ENCODE data around the gene PLPP7. TPM values are rescaled to one million over a fixed set of nuclear protein-coding genes. Genes with fewer than 3 reads are reported as not detected.

The PLPP7 gene
- total and polyA plus RNA-seq, 4 donors: 0.18 to 0.59 (median 0.51) TPM; not detected in 1

DNA sequence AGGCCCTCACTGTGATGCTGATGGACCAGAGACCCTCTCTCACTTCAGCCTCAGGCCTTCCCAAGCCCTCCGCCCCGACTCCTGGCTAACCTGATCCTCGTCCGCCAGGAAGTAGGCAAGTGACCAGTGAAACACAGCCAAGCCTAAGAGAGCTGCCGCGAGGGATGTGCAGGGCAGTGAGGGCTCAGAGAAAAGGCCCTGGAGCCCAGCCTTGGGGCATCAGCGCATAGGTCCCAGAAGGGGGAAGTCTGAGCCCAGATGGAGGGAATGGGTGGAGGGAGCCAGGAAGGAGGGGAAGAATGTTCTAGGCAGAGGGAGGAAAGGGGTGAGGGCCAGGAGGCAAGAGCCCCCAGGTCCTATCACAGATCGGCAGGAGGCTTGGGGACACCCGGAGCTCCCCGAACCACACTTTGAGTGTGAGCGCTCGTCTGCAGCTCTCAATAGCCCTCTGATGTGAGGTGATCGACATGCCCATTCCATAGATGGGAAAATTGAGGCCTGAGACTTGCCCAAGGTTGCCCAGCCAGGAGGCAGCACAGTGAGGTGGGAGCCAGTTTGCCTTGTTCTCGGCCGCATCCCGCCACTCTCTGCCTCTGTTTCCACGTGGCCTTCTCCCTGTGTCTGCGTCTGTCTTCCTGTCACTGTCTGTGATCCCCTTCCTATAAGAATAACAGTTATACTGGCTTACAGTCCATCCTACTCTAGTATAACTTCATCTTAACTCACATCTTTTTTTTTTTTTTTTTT is 20.2 kb downstream of the PLPP7 start:
- no peak overlapping the region for H3K9ac ChIP-seq (ENCODE audit: low read depth in 1 of 2, low read length in 2 of 2)
- 88% methylated on average over 18 of the region's 18 CpGs for WGBS
- no peak for TF ChIP-seq RXRA (IDR thresholded peaks at IDR 0.05)
- no peak for TF ChIP-seq TAF1 (conservative IDR thresholded peaks at IDR 0.05)
- TF ChIP-seq EGR1 (IDR thresholded peaks at IDR 0.05; ENCODE audit: low read depth in 2 of 2): no peak

DNA sequence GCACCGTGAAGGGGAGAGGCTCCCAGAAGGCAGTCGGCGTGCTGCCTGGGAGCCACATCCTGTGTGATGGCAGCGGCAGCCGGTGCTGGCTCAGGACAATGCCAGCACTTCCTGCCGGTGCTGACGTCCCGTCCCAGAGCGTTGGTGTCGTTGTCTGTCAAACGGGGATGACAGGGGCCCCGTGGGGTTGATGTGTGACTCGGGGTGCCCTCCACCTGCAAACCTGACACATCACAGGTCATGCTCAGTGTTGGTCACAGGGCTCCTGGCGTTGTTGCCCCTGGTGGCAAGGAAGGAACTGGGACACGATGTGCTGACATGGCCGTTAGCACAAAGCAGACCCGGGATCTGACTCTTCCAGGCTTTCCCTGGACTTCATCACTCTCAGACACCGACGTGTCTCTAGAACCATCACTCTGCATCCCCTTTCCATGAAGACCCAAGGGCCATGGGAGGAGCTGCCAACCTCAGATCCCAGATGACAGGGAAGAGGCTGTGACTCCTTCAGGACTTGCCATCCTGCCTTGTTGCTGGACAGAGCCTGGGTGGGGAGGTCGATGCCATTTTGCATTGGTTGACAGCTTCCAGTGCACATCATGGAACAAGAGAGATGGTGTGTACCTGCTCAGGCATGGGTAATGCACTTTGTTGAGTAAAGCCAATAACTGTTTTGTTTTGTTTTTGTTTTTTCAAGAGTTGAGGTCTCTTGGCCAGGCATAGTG is 21.5 kb downstream of the PLPP7 start:
- H3K36me3 ChIP-seq (ENCODE audit: control insufficient read depth in 4 of 4, insufficient read depth in 3 of 4, low read depth in 1 of 4, low read length in 3 of 4): no peaks in the 10 kb centered on the region
- no peaks in the 10 kb centered on the region for H3K4me1 ChIP-seq (ENCODE audit: control insufficient read depth in 4 of 4, insufficient read depth in 4 of 4, low read length in 3 of 4)
- DNase-seq (ENCODE audit: low spot score): no peak
- TF ChIP-seq RXRA (IDR thresholded peaks at IDR 0.05): no peak
- TF ChIP-seq FOXA2 (IDR thresholded peaks at IDR 0.05): no peak
- no peak for TF ChIP-seq JUND (IDR thresholded peaks at IDR 0.05)
- TF ChIP-seq, protein P1, sequence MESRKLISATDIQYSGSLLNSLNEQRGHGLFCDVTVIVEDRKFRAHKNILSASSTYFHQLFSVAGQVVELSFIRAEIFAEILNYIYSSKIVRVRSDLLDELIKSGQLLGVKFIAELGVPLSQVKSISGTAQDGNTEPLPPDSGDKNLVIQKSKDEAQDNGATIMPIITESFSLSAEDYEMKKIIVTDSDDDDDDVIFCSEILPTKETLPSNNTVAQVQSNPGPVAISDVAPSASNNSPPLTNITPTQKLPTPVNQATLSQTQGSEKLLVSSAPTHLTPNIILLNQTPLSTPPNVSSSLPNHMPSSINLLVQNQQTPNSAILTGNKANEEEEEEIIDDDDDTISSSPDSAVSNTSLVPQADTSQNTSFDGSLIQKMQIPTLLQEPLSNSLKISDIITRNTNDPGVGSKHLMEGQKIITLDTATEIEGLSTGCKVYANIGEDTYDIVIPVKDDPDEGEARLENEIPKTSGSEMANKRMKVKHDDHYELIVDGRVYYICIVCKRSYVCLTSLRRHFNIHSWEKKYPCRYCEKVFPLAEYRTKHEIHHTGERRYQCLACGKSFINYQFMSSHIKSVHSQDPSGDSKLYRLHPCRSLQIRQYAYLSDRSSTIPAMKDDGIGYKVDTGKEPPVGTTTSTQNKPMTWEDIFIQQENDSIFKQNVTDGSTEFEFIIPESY (IDR thresholded peaks at IDR 0.05): no peak
- TF ChIP-seq FOXA1 (IDR thresholded peaks at IDR 0.05): no peak
- TF ChIP-seq YY1 (IDR thresholded peaks at IDR 0.05): no peak
- TF ChIP-seq TAF1 (conservative IDR thresholded peaks at IDR 0.05): no peak
- no peak for TF ChIP-seq HNF4G (IDR thresholded peaks at IDR 0.05)
- TF ChIP-seq, protein P2, sequence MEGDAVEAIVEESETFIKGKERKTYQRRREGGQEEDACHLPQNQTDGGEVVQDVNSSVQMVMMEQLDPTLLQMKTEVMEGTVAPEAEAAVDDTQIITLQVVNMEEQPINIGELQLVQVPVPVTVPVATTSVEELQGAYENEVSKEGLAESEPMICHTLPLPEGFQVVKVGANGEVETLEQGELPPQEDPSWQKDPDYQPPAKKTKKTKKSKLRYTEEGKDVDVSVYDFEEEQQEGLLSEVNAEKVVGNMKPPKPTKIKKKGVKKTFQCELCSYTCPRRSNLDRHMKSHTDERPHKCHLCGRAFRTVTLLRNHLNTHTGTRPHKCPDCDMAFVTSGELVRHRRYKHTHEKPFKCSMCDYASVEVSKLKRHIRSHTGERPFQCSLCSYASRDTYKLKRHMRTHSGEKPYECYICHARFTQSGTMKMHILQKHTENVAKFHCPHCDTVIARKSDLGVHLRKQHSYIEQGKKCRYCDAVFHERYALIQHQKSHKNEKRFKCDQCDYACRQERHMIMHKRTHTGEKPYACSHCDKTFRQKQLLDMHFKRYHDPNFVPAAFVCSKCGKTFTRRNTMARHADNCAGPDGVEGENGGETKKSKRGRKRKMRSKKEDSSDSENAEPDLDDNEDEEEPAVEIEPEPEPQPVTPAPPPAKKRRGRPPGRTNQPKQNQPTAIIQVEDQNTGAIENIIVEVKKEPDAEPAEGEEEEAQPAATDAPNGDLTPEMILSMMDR (IDR thresholded peaks at IDR 0.05; ENCODE audit: low read depth, low read length, missing input control): no peak
- no peak for TF ChIP-seq GABPA (IDR thresholded peaks at IDR 0.05 in 1 of 2, conservative IDR thresholded peaks at IDR 0.05 in 1 of 2)
- TF ChIP-seq, protein P3, sequence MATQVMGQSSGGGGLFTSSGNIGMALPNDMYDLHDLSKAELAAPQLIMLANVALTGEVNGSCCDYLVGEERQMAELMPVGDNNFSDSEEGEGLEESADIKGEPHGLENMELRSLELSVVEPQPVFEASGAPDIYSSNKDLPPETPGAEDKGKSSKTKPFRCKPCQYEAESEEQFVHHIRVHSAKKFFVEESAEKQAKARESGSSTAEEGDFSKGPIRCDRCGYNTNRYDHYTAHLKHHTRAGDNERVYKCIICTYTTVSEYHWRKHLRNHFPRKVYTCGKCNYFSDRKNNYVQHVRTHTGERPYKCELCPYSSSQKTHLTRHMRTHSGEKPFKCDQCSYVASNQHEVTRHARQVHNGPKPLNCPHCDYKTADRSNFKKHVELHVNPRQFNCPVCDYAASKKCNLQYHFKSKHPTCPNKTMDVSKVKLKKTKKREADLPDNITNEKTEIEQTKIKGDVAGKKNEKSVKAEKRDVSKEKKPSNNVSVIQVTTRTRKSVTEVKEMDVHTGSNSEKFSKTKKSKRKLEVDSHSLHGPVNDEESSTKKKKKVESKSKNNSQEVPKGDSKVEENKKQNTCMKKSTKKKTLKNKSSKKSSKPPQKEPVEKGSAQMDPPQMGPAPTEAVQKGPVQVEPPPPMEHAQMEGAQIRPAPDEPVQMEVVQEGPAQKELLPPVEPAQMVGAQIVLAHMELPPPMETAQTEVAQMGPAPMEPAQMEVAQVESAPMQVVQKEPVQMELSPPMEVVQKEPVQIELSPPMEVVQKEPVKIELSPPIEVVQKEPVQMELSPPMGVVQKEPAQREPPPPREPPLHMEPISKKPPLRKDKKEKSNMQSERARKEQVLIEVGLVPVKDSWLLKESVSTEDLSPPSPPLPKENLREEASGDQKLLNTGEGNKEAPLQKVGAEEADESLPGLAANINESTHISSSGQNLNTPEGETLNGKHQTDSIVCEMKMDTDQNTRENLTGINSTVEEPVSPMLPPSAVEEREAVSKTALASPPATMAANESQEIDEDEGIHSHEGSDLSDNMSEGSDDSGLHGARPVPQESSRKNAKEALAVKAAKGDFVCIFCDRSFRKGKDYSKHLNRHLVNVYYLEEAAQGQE (IDR thresholded peaks at IDR 0.05): no peak
- TF ChIP-seq, protein P4, sequence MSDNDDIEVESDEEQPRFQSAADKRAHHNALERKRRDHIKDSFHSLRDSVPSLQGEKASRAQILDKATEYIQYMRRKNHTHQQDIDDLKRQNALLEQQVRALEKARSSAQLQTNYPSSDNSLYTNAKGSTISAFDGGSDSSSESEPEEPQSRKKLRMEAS (IDR thresholded peaks at IDR 0.05): no peak
- no peak for TF ChIP-seq NR2F2 (IDR thresholded peaks at IDR 0.05)
- TF ChIP-seq EGR1 (IDR thresholded peaks at IDR 0.05; ENCODE audit: low read depth in 2 of 2): no peak
- no peak for TF ChIP-seq RAD21 (IDR thresholded peaks at IDR 0.05)
- no peak for TF ChIP-seq HNF4A (conservative IDR thresholded peaks at IDR 0.05)
- TF ChIP-seq SP1 (IDR thresholded peaks at IDR 0.05): no peak
- TF ChIP-seq, protein P5, sequence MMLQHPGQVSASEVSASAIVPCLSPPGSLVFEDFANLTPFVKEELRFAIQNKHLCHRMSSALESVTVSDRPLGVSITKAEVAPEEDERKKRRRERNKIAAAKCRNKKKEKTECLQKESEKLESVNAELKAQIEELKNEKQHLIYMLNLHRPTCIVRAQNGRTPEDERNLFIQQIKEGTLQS (IDR thresholded peaks at IDR 0.05): no peak
- H3K9ac ChIP-seq (ENCODE audit: low read depth in 1 of 2, low read length in 2 of 2): no peak overlapping the region
- H3K27me3 ChIP-seq (ENCODE audit: control insufficient read depth in 4 of 4, insufficient read depth in 4 of 4, low read length in 3 of 4): no peaks in the 10 kb centered on the region
- no peak overlapping the region for H3K27ac ChIP-seq (ENCODE audit: low read depth in 1 of 2, low read length in 2 of 2)
- H3K4me3 ChIP-seq (ENCODE audit: low read depth in 1 of 3, low read length in 3 of 3): no peak overlapping the region
- 32% methylated on average over 20 of the region's 20 CpGs for whole genome bisulfite sequencing
- no peaks in the 10 kb centered on the region for H3K9me3 ChIP-seq (ENCODE audit: control insufficient read depth in 4 of 4, low read length in 3 of 4)

More for the DNA sequence above, 20.2 kb downstream of the PLPP7 start:
- no peak overlapping the region for H3K4me3 ChIP-seq (ENCODE audit: low read depth in 1 of 3, low read length in 3 of 3)
- H3K36me3 ChIP-seq (ENCODE audit: control insufficient read depth in 4 of 4, insufficient read depth in 3 of 4, low read depth in 1 of 4, low read length in 3 of 4): no peaks in the 10 kb centered on the region
- no peaks in the 10 kb centered on the region for H3K4me1 ChIP-seq (ENCODE audit: control insufficient read depth in 4 of 4, insufficient read depth in 4 of 4, low read length in 3 of 4)
- no peaks in the 10 kb centered on the region for H3K9me3 ChIP-seq (ENCODE audit: control insufficient read depth in 4 of 4, low read length in 3 of 4)
- no peaks in the 10 kb centered on the region for H3K27me3 ChIP-seq (ENCODE audit: control insufficient read depth in 4 of 4, insufficient read depth in 4 of 4, low read length in 3 of 4)
- DNase-seq (ENCODE audit: low spot score): no peak
- no peak overlapping the region for H3K27ac ChIP-seq (ENCODE audit: low read depth in 1 of 2, low read length in 2 of 2)

All from liver (tissue), 9 donors.